Smooth muscle cell (in vitro differentiated cells): Measurements from ENCODE around the gene HMGN2. TPM values are rescaled to one million over a fixed set of nuclear protein-coding genes. Genes with fewer than 3 reads are reported as not detected.

Experiments
- DNase-seq: peaks from one replicate; lab custom pipeline; 2025; ENCODE audit not compliant: unreplicated experiment; lab: John Stamatoyannopoulos, UW
- H2AFZ ChIP-seq: fragments of 200-600 bp; sonication (generic); 2 replicates; pipeline ENCODE4 v1.6.0; 2016; ENCODE audit warnings: antibody characterized with exemption, low read depth, mild to moderate bottlenecking
- H3F3A ChIP-seq: fragments of 200-600 bp; sonication (generic); 2 replicates; pipeline ENCODE4 v1.6.0; 2017; ENCODE audit warnings: antibody characterized with exemption, low read depth
- H3K27ac ChIP-seq: fragments of 200-600 bp; sonication (generic); 2 replicates; pipeline ENCODE4 v1.5.1; 2016; ENCODE audit warnings: low read depth, mild to moderate bottlenecking
- H3K27me3 ChIP-seq: fragments of 200-600 bp; sonication (generic); 2 replicates; pipeline ENCODE4 v1.6.1; 2016; ENCODE audit warnings: low read depth, mild to moderate bottlenecking
- H3K36me3 ChIP-seq: fragments of 200-600 bp; sonication (generic); 2 replicates; pipeline ENCODE4 v1.5.1; 2016; ENCODE audit warnings: low read depth
- H3K4me1 ChIP-seq: fragments of 200-600 bp; sonication (generic); 2 replicates; pipeline ENCODE4 v1.5.1; 2016; ENCODE audit warnings: low read depth
- H3K4me2 ChIP-seq: fragments of 200-600 bp; sonication (generic); 2 replicates; pipeline ENCODE4 v1.6.0; 2016; ENCODE audit warnings: mild to moderate bottlenecking
- H3K4me3 ChIP-seq: fragments of 200-600 bp; sonication (generic); 2 replicates; pipeline ENCODE4 v1.5.1; 2016; ENCODE audit warnings: mild to moderate bottlenecking
- H3K79me2 ChIP-seq: fragments of 200-600 bp; sonication (generic); 2 replicates; pipeline ENCODE4 v1.6.0; 2016; ENCODE audit warnings: low read depth, mild to moderate bottlenecking
- H3K9ac ChIP-seq: fragments of 200-600 bp; sonication (generic); 2 replicates; pipeline ENCODE4 v1.6.0; 2016; ENCODE audit warnings: low read depth
- H3K9me3 ChIP-seq: fragments of 200-600 bp; sonication (generic); replicated peaks from 2 replicates; pipeline ENCODE4 v1.5.1; 2016; ENCODE audit warnings: low read depth
- H4K20me1 ChIP-seq: fragments of 200-600 bp; sonication (generic); 2 replicates; pipeline ENCODE4 v1.6.0; 2016; ENCODE audit warnings: low read depth
- CTCF ChIP-seq: fragments of 200-600 bp; sonication (generic); IDR thresholded peaks from 2 replicates; pipeline ENCODE4 v1.5.1; 2017; ENCODE audit warnings: borderline replicate concordance, mild to moderate bottlenecking, antibody characterized with exemption; ENCODE audit not compliant: insufficient read depth, poor library complexity, severe bottlenecking
- WGBS: methylation state at CpG from one replicate; pipeline ENCODE4 v1.1.7; 2016; ENCODE audit warnings: low lambda C conversion rate; 5-methylcytosine and 5-hydroxymethylcytosine counted together
- polyA plus RNA-seq: library from polyadenylated mRNA; unstranded; fragments of >200 nt; fragmentation: Nextera tagmentation; extraction: Ambion mirVana; gene quantifications from 2 replicates; pipeline ENCODE4 v1.2.1, GENCODE V29; 2016
- total RNA-seq: library from RNA; depleted of rRNA; stranded (reverse); fragments of >200 nt; gene quantifications from 2 replicates; pipeline ENCODE4 v1.2.3, GENCODE V29; 2014

The HMGN2 gene
- total and polyA plus RNA-seq, 2 experiments from 2014 or later = 170 to 448 TPM

GRCh38 chr1:26517766-26518049 lies 45.5 kb downstream of the HMGN2 start:
- no peak overlapping the region for H3K27ac ChIP-seq
- H3K4me2 ChIP-seq = no peak overlapping the region
- no peak overlapping the region for H2AFZ ChIP-seq
- no peak for DNase-seq
- no peaks in the 10 kb centered on the region for H3K36me3 ChIP-seq
- no peak overlapping the region for H3K4me3 ChIP-seq
- no peak overlapping the region for H3K9ac ChIP-seq
- no peaks in the 10 kb centered on the region for H3K79me2 ChIP-seq
- H3K9me3 ChIP-seq = no peaks in the 10 kb centered on the region
- 89% methylated on average over 1 of the region's 1 CpG for WGBS
- no peak for TF ChIP-seq CTCF
- H4K20me1 ChIP-seq = no peaks in the 10 kb centered on the region
- H3K27me3 ChIP-seq = no peaks in the 10 kb centered on the region
- H3F3A ChIP-seq = no peaks in the 10 kb centered on the region
- H3K4me1 ChIP-seq = no peaks in the 10 kb centered on the region

GRCh38 chr1:26518355-26518754 lies 46.1 kb downstream of the HMGN2 start:
- no peak for TF ChIP-seq CTCF
- H3K9me3 ChIP-seq = no peaks in the 10 kb centered on the region
- no peaks in the 10 kb centered on the region for H3K4me1 ChIP-seq
- no peak overlapping the region for H3K9ac ChIP-seq
- H3F3A ChIP-seq = no peaks in the 10 kb centered on the region
- no peak for DNase-seq
- H3K27me3 ChIP-seq = no peaks in the 10 kb centered on the region
- no peak overlapping the region for H3K27ac ChIP-seq
- H2AFZ ChIP-seq = no peak overlapping the region
- no peak overlapping the region for H3K4me2 ChIP-seq
- no peaks in the 10 kb centered on the region for H3K36me3 ChIP-seq
- 88% methylated on average over 6 of the region's 6 CpGs for WGBS
- no peaks in the 10 kb centered on the region for H3K79me2 ChIP-seq
- no peaks in the 10 kb centered on the region for H4K20me1 ChIP-seq
- H3K4me3 ChIP-seq = no peak overlapping the region

- no peak for DNase-seq
- Histone ChIP-seq H3K27ac (no peak overlapping the region), H3K79me2 (no peaks in the 10 kb centered on the region), H3K4me3 (no peak overlapping the region), H3K4me2 (no peak overlapping the region), H3K9me3 (no peaks in the 10 kb centered on the region), H3K4me1 (no peaks in the 10 kb centered on the region), H3F3A (no peaks in the 10 kb centered on the region), H4K20me1 (no peaks in the 10 kb centered on the region), H3K36me3 (no peaks in the 10 kb centered on the region), H3K27me3 (peaks cover 9% of the 10 kb centered on the region), H2AFZ (no peak overlapping the region), H3K9ac (no peak overlapping the region)
- no peak for TF ChIP-seq CTCF
- WGBS = 95% methylated on average over 5 of the region's 5 CpGs
Measured at GRCh38 chr1:26520339-26520738, 48.1 kb downstream of the HMGN2 start.

- H3K27ac ChIP-seq = no peak overlapping the region
- H3F3A ChIP-seq = no peaks in the 10 kb centered on the region
- peaks cover 9% of the 10 kb centered on the region for H3K27me3 ChIP-seq
- H2AFZ ChIP-seq = no peak overlapping the region
- 84% methylated on average over 14 of the region's 14 CpGs for WGBS
- no peaks in the 10 kb centered on the region for H3K36me3 ChIP-seq
- no peak overlapping the region for H3K9ac ChIP-seq
- no peaks in the 10 kb centered on the region for H4K20me1 ChIP-seq
- H3K4me3 ChIP-seq = no peak overlapping the region
- TF ChIP-seq CTCF = no peak
- no peak for DNase-seq
- H3K4me1 ChIP-seq = no peaks in the 10 kb centered on the region
- no peak overlapping the region for H3K4me2 ChIP-seq
- H3K9me3 ChIP-seq = no peaks in the 10 kb centered on the region
- no peaks in the 10 kb centered on the region for H3K79me2 ChIP-seq
Measured at GRCh38 chr1:26521669-26522030, 49.4 kb downstream of the HMGN2 start.
